GM19023 (cell line): ENCODE results near the gene OLFM4.
"Not testable (repeated sequence)": the region's sequence is repeated elsewhere in the genome, so short reads cannot be mapped to it uniquely, and the experiment has no call there.

Experiments used
- ATAC-seq: cut with Tn5 transposase; IDR thresholded peaks from one replicate; pipeline ENCODE4 v1.9.1; 2021; ENCODE audit warnings: mild to moderate bottlenecking, moderate library complexity; ENCODE audit not compliant: unreplicated experiment

OLFM4 gene

GRCh38 chr13:53014018-53014417 lies 14.6 kb upstream of the OLFM4 start:
- ATAC-seq: not testable (repeated sequence)

- no peak for ATAC-seq
These were observed 13.8 kb upstream of the OLFM4 start for GRCh38 chr13:53014495-53015443.

- no peak for ATAC-seq
These were observed 12.6 kb upstream of the OLFM4 start for GRCh38 chr13:53015971-53016370.

- no peak for ATAC-seq
These were observed 11.1 kb upstream of the OLFM4 start for GRCh38 chr13:53017433-53017970.

GRCh38 chr13:53018690-53019647 lies 9.6 kb upstream of the OLFM4 start:
- no peak for ATAC-seq

- no peak for ATAC-seq
These were observed 7.8 kb upstream of the OLFM4 start for GRCh38 chr13:53020764-53021335.

GRCh38 chr13:53023246-53023645 lies 5.4 kb upstream of the OLFM4 start:
- no peak for ATAC-seq

- no peak for ATAC-seq
These were observed 550 bp upstream of the OLFM4 start for GRCh38 chr13:53028063-53028462.

- no peak for ATAC-seq
These were observed 4.2 kb downstream of the OLFM4 start for GRCh38 chr13:53032849-53033248.

- ATAC-seq: no peak
These were observed 10.4 kb downstream of the OLFM4 start for GRCh38 chr13:53038993-53039392.

- no peak for ATAC-seq
These were observed 13.4 kb downstream of the OLFM4 start for GRCh38 chr13:53041968-53042516.

- ATAC-seq: no peak
These were observed 14.3 kb downstream of the OLFM4 start for GRCh38 chr13:53042877-53043276.

- no peak for ATAC-seq
These were observed 14.8 kb downstream of the OLFM4 start for GRCh38 chr13:53043398-53043797.

GRCh38 chr13:53045189-53045588 lies 16.6 kb downstream of the OLFM4 start:
- no peak for ATAC-seq

- ATAC-seq: no peak
These were observed 20.3 kb downstream of the OLFM4 start for GRCh38 chr13:53048880-53049279.

- no peak for ATAC-seq
These were observed 21.5 kb downstream of the OLFM4 start for GRCh38 chr13:53050151-53050550.

GRCh38 chr13:53052675-53053074 lies 24.1 kb downstream of the OLFM4 start:
- no peak for ATAC-seq

GRCh38 chr13:53054569-53054968 lies 26.0 kb downstream of the OLFM4 start:
- ATAC-seq: no peak

GRCh38 chr13:53058065-53058679 lies 29.6 kb downstream of the OLFM4 start:
- no peak for ATAC-seq

GRCh38 chr13:53060840-53061490 lies 32.4 kb downstream of the OLFM4 start:
- ATAC-seq: no peak
